Natural killer cell (primary cell): ENCODE measurements around the gene GNG12. TPM values are rescaled to one million over a fixed set of nuclear protein-coding genes. Genes with fewer than 3 reads are reported as not detected.

ENCODE experiments used
- ATAC-seq, 3 donors: fragments of 150-1000 bp in 2 of 3; fragments of 200-7000 bp in 1 of 3; cut with Tn5 transposase; 1 replicate in 1 of 3; 2 replicates in 2 of 3; pipeline ENCODE4 v1.10.0; 2021; ENCODE audit warnings: mild to moderate bottlenecking in 2 of 3, moderate library complexity in 2 of 3
- DNase-seq, 2 donors: peaks; one replicate each; pipeline versions ENCODE4 v3.0.0 to v3.0.0-alpha.2; 2013 to 2021; ENCODE audit warnings: mixed read lengths in 1 of 2
- H3K27ac ChIP-seq: one replicate; pipeline ENCODE4 v1.5.1; 2013; ENCODE audit warnings: mild to moderate bottlenecking, low read length
- H3K27me3 ChIP-seq: one replicate; pipeline ENCODE4 v1.6.1; 2013; ENCODE audit warnings: low read length; ENCODE audit not compliant: control insufficient read depth, insufficient read depth
- H3K36me3 ChIP-seq: one replicate; pipeline ENCODE4 v1.6.1; 2013; ENCODE audit warnings: low read length; ENCODE audit not compliant: control insufficient read depth, insufficient read depth
- H3K4me1 ChIP-seq: one replicate; pipeline ENCODE4 v1.6.1; 2013; ENCODE audit warnings: low read length; ENCODE audit not compliant: control insufficient read depth, insufficient read depth
- H3K4me3 ChIP-seq: one replicate; pipeline ENCODE4 v1.5.1; 2013; ENCODE audit warnings: low read length
- H3K9me3 ChIP-seq: one replicate; pipeline ENCODE4 v1.6.1; 2013; ENCODE audit warnings: low read length; ENCODE audit not compliant: control insufficient read depth, insufficient read depth
- H3K27ac Mint-ChIP-seq, 2 donors: one replicate each; pipeline ENCODE4 v1.8.0; 2022; ENCODE audit warnings: mild to moderate bottlenecking in 2 of 2, mixed read lengths in 2 of 2, moderate library complexity in 1 of 2
- H3K27me3 Mint-ChIP-seq, 2 donors: one replicate each; pipeline ENCODE4 v1.8.0; 2022; ENCODE audit warnings: low read depth in 2 of 2, mixed read lengths in 2 of 2
- H3K36me3 Mint-ChIP-seq: one replicate; pipeline ENCODE4 v1.8.0; 2022; ENCODE audit warnings: mixed read lengths
- H3K4me1 Mint-ChIP-seq, 2 donors: one replicate each; pipeline ENCODE4 v1.8.0; 2022; ENCODE audit warnings: mixed read lengths in 2 of 2
- H3K4me3 Mint-ChIP-seq: one replicate; pipeline ENCODE4 v1.8.0; 2022; ENCODE audit warnings: mild to moderate bottlenecking, moderate library complexity, mixed read lengths
- H3K9me3 Mint-ChIP-seq, 2 donors: one replicate each; pipeline ENCODE4 v1.8.0; 2022; ENCODE audit warnings: mixed read lengths in 2 of 2
- WGBS: methylation state at CpG from one replicate; pipeline ENCODE4 v1.1.7; 2013; ENCODE audit warnings: missing lambda C conversion rate; ENCODE audit not compliant: insufficient coverage; 5-methylcytosine and 5-hydroxymethylcytosine counted together
- intact Hi-C: fragments of 100-400 bp; cut with micrococcal nuclease; formaldehyde crosslinking; loops from one replicate; pipeline ENCODE4 v1.14.2; 2022
- total RNA-seq, 4 donors: library from RNA; stranded (reverse); fragments of 120-200 nt in 1 of 4; gene quantifications; one replicate each; pipeline versions ENCODE4 v1.2.3 to v1.2.4, GENCODE V29; 2013 to 2022
- TF ChIP-seq, protein P1 (sequence below): fragments of 200-600 bp; IDR thresholded peaks from one replicate; pipeline ENCODE4 v1.8.0; 2022; ENCODE audit warnings: antibody characterized with exemption

Gene GNG12
- total RNA-seq, 3 donors from 2014 or later (not counting 1 experiment from before 2014, with no cell fraction given): not detected

DNA sequence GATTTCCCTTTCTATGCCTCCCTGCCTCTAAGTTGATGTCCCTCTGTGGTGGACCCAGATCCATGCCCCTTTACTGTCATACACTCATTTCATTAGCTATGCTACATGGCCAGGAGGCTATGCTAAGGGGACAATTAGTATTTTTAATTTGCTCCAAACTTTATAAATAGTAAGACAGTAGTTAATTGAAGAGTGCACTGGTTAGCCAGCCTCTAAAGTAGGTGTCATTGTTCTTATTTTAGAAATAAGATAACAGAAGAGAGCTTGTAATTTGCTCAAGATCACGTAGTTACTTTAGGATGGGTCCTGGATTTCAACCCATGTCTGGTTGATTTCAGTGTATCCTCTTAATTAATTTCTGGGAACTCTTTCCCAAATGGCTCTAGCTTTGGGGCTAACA, 29.4 kb upstream of the GNG12 start:
- Mint-ChIP-seq H3K4me3 (no peak overlapping the region), H3K4me1 (no peaks in the 10 kb centered on the region), H3K36me3 (no peaks in the 10 kb centered on the region), H3K27ac (no peak overlapping the region), H3K9me3 (no peaks in the 10 kb centered on the region), H3K27me3 (peaks cover 10 to 28% of the 10 kb centered on the region in 2 donors)
- 100% methylated on average over 1 of the region's 1 CpG for WGBS
- no peak for ATAC-seq
- Histone ChIP-seq H3K4me3 (no peak overlapping the region), H3K27ac (no peak overlapping the region), H3K4me1 (no peaks in the 10 kb centered on the region), H3K27me3 (no peaks in the 10 kb centered on the region), H3K36me3 (no peaks in the 10 kb centered on the region), H3K9me3 (no peaks in the 10 kb centered on the region)
- TF ChIP-seq, protein P1, sequence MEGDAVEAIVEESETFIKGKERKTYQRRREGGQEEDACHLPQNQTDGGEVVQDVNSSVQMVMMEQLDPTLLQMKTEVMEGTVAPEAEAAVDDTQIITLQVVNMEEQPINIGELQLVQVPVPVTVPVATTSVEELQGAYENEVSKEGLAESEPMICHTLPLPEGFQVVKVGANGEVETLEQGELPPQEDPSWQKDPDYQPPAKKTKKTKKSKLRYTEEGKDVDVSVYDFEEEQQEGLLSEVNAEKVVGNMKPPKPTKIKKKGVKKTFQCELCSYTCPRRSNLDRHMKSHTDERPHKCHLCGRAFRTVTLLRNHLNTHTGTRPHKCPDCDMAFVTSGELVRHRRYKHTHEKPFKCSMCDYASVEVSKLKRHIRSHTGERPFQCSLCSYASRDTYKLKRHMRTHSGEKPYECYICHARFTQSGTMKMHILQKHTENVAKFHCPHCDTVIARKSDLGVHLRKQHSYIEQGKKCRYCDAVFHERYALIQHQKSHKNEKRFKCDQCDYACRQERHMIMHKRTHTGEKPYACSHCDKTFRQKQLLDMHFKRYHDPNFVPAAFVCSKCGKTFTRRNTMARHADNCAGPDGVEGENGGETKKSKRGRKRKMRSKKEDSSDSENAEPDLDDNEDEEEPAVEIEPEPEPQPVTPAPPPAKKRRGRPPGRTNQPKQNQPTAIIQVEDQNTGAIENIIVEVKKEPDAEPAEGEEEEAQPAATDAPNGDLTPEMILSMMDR: no peak
- intact Hi-C loops: no loop called here
- no peak for DNase-seq

DNA sequence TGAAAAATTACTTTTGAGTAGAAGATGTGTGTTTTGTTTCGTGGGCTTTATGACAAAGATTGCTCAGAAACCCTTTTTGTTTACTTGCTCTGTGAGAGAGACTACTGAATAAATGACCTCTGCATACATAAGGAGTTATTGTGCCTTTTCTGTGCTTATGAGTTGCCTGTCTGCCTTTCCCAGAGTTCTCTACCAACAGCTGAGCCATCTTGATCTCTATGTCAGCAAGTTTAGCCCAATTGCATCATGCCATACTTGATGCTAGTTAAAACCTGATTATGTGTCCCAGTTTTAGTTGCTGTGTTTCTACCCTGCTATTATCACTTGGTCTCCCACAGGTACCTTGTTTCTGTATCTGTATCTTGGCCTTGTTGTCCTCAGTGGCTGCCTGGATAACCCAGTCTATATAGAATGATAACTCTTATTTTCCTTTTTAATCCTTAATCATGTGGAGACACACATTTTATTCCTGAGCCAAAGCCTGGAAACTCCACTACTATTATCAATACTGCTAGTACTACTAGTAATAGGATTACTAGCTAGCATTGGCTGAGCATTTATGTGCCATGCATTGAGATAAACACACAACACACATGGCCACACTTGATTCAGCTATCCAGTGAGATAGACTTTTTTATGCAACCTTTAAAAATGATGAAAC, 28.7 kb upstream of the GNG12 start:
- Histone ChIP-seq H3K27ac (no peak overlapping the region), H3K4me1 (no peaks in the 10 kb centered on the region), H3K9me3 (no peaks in the 10 kb centered on the region), H3K27me3 (no peaks in the 10 kb centered on the region), H3K36me3 (no peaks in the 10 kb centered on the region), H3K4me3 (no peak overlapping the region)
- ATAC-seq: no peak
- no peaks in the 10 kb centered on the region for H3K4me1 Mint-ChIP-seq
- no peak overlapping the region for H3K4me3 Mint-ChIP-seq
- H3K9me3 Mint-ChIP-seq: no peaks in the 10 kb centered on the region
- H3K36me3 Mint-ChIP-seq: no peaks in the 10 kb centered on the region
- no peak overlapping the region for H3K27ac Mint-ChIP-seq
- TF ChIP-seq, protein P1: no peak
- no peak for DNase-seq
- WGBS: 78% methylated on average over 1 of the region's 1 CpG
- intact Hi-C loops: no loop called here
- H3K27me3 Mint-ChIP-seq: peaks cover 10 to 26% of the 10 kb centered on the region in 2 donors

DNA sequence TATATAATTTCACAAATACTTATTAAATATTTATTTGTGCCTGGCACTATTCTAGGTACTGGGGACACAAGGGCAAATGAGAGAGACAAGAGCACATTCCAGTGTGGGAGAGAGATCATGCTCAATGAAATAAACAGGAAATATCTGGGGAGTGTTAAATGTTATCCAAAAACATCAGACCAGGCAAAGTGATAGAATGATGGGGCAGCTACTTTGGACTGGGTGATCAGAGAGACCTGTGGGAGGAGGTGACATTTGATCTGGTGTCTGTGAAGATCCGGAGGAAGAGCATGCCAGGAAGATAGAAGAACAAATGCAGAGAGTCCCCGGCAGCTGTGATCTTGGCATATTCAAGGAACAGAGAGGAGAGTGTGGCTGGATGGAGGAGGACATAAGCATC, 27.5 kb upstream of the GNG12 start:
- Mint-ChIP-seq H3K36me3 (no peaks in the 10 kb centered on the region), H3K27me3 (peaks cover 6 to 20% of the 10 kb centered on the region in 2 donors), H3K9me3 (no peaks in the 10 kb centered on the region), H3K27ac (no peak overlapping the region), H3K4me1 (no peaks in the 10 kb centered on the region), H3K4me3 (no peak overlapping the region)
- Histone ChIP-seq H3K4me1 (no peaks in the 10 kb centered on the region), H3K27ac (no peak overlapping the region), H3K36me3 (no peaks in the 10 kb centered on the region), H3K27me3 (no peaks in the 10 kb centered on the region), H3K4me3 (no peak overlapping the region), H3K9me3 (no peaks in the 10 kb centered on the region)
- intact Hi-C loops: no loop called here
- ATAC-seq: no peak
- TF ChIP-seq, protein P1: no peak
- WGBS: 83% methylated on average over 2 of the region's 2 CpGs
- DNase-seq: no peak

DNA sequence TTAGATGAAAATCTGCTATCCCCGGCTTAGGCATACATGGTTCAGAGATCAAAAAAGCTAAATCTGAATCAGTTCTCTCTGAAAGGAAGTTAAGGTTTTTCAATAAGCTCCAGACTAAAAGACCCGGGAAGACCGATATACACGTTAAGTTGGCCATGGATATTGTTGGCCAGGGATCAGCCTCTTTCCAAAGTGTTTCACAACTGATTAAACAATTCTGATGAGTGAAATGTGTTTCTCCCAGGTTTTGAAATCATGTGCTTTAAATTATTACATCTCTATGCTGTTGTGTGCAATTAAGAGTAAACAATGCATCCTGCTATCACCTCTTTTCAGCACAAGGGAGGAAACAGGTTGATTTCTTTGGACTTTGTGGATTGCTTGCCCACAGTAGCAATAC, 23.7 kb upstream of the GNG12 start:
- Histone ChIP-seq H3K9me3 (no peaks in the 10 kb centered on the region), H3K36me3 (no peaks in the 10 kb centered on the region), H3K4me3 (no peak overlapping the region), H3K4me1 (no peaks in the 10 kb centered on the region), H3K27me3 (no peaks in the 10 kb centered on the region), H3K27ac (no peak overlapping the region)
- intact Hi-C loops: no loop called here
- Mint-ChIP-seq H3K27ac (no peak overlapping the region), H3K27me3 (peaks cover 10 to 24% of the 10 kb centered on the region in 2 donors), H3K36me3 (no peaks in the 10 kb centered on the region), H3K4me3 (no peak overlapping the region), H3K9me3 (no peaks in the 10 kb centered on the region), H3K4me1 (no peaks in the 10 kb centered on the region)
- WGBS: 91% methylated on average over 4 of the region's 4 CpGs
- DNase-seq: no peak
- no peak for ATAC-seq
- TF ChIP-seq, protein P1: no peak
